Pancreas (tissue), 10 donors: ENCODE data around the gene DYNC1H1. TPM values are rescaled to one million over a fixed set of nuclear protein-coding genes. Genes with fewer than 3 reads are reported as not detected.

Source experiments
- ATAC-seq, 4 donors: fragments of 200-7000 bp; cut with Tn5 transposase; one replicate each; pipeline versions ENCODE4 v1.8.0 to v1.9.1; 2020; ENCODE audit warnings: mild to moderate bottlenecking in 4 of 4, moderate library complexity in 4 of 4
- DNase-seq, 6 donors: peaks; one replicate each; pipeline ENCODE4 v3.0.0-alpha.2; 2020
- FAIRE-seq: peaks from 2 replicates; lab custom pipeline; 2012; peaks lifted over from hg19 to GRCh38; lab: Jason Lieb, UNC
- H3K27ac ChIP-seq, 4 donors: fragments of 200-600 bp; sonication (generic); 1 replicate in 3 of 4; 2 replicates in 1 of 4; pipeline versions ENCODE4 v1.5.0 to v1.8.0; 2020
- H3K27me3 ChIP-seq, 4 donors: fragments of 200-600 bp; one replicate each; pipeline ENCODE4 v1.8.0; 2021
- H3K36me3 ChIP-seq, 3 donors: fragments of 200-600 bp; sonication (generic) in 1 of 3; one replicate each; pipeline versions ENCODE4 v1.5.0 to v1.8.0; 2020 to 2021
- H3K4me1 ChIP-seq, 3 donors: fragments of 200-600 bp; one replicate each; pipeline ENCODE4 v1.8.0; 2021
- H3K4me3 ChIP-seq, 4 donors: fragments of 200-600 bp; sonication (generic) in 2 of 4; one replicate each; pipeline versions ENCODE4 v1.5.0 to v1.8.0; 2020 to 2021
- H3K9me3 ChIP-seq, 4 donors: fragments of 200-600 bp; one replicate each; pipeline ENCODE4 v1.8.0; 2021
- CTCF ChIP-seq, 4 donors: fragments of 200-600 bp; sonication (generic) in 3 of 4; IDR thresholded peaks; one replicate each; pipeline versions ENCODE4 v1.5.0 to v1.8.0; 2021; ENCODE audit warnings: antibody characterized with exemption in 4 of 4
- WGBS, 2 donors: extraction: QIAGEN DNeasy Blood & Tissue Kit; methylation state at CpG; one replicate each; pipeline ENCODE4 v1.1.7; 2013; 5-methylcytosine and 5-hydroxymethylcytosine counted together
- intact Hi-C, 3 donors: fragments of 100-400 bp; cut with DNase I; formaldehyde crosslinking; loops; one replicate each; pipeline versions ENCODE4 v1.11.1 to v1.14.2; 2022
- polyA plus RNA-seq, 2 donors: library from polyadenylated mRNA; stranded (reverse); fragments of 200-250 nt; gene quantifications; one replicate each; pipeline ENCODE4 v1.2.3, GENCODE V29; 2013
- total RNA-seq, 6 donors: library from RNA; stranded (reverse); fragmentation: NEBNext Ultra II Directional in 4 of 6; extraction: Animal tissue kit (Norgen Biotek cat#: 25700) in 4 of 6; gene quantifications; one replicate each; pipeline versions ENCODE4 v1.2.1 to v1.2.4, GENCODE V29; 2021 to 2023
- donor health status: healthy with polysubstance abuse.
- donor health status: DM: no; HTN: no; CAD: no; lungs with moderate emphysema.
- donor health status: DM: no; HTN: no; CAD: no.
- donor health status: control.
- donor health status: control.
- donor health status: Bipolar disorder and iron deficiency.
- donor health status: DM: yes; HTN: yes; CAD: no.
- donor health status: DM: no; HTN: no; CAD: no.
- donor health status: DM: no; HTN: no; CAD: no.
- donor health status: DM: yes; HTN: yes; CAD: no.

The DYNC1H1 gene
- total and polyA plus RNA-seq, 8 donors, result 95.7 to 215 (median 132) TPM

GRCh38 chr14:101991352-101991751 is 27.0 kb downstream of the DYNC1H1 start:
- DNase-seq (no peak), ATAC-seq (no peak), FAIRE-seq (no peak)
- no peak overlapping the region for H3K27ac ChIP-seq
- no peak for TF ChIP-seq CTCF (IDR thresholded peaks at IDR 0.05)
- peaks cover 4 to 95% (median 69%) of the 10 kb centered on the region in 3 donors for H3K36me3 ChIP-seq
- intact Hi-C loops, result no loop called here
- 87 to 88% methylated on average over 5 of the region's 5 CpGs for WGBS, 2 donors
- no peaks in the 10 kb centered on the region for H3K27me3 ChIP-seq
- no peaks in the 10 kb centered on the region for H3K9me3 ChIP-seq
- H3K4me3 ChIP-seq, result no peak overlapping the region
- no peaks in the 10 kb centered on the region for H3K4me1 ChIP-seq

GRCh38 chr14:101992708-101993107 is 28.3 kb downstream of the DYNC1H1 start:
- Histone ChIP-seq H3K27ac (no peak overlapping the region), H3K4me3 (no peak overlapping the region), H3K4me1 (no peaks in the 10 kb centered on the region), H3K27me3 (no peaks in the 10 kb centered on the region), H3K9me3 (no peaks in the 10 kb centered on the region), H3K36me3 (peaks cover 0 to 87% (median 65%) of the 10 kb centered on the region in 3 donors)
- no peak for DNase-seq
- WGBS, 2 donors, result 91 to 92% methylated on average over 7 of the region's 7 CpGs
- no peak for FAIRE-seq
- no peak for ATAC-seq
- no peak for TF ChIP-seq CTCF (IDR thresholded peaks at IDR 0.05)
- intact Hi-C loops, result no loop called here

- H3K4me1 ChIP-seq, result no peaks in the 10 kb centered on the region
- DNase-seq (no peak), ATAC-seq (no peak), FAIRE-seq (no peak)
- no peaks in the 10 kb centered on the region for H3K27me3 ChIP-seq
- intact Hi-C loops, result no loop called here
- no peak overlapping the region for H3K4me3 ChIP-seq
- 90 to 94% methylated on average over 18 of the region's 18 CpGs for WGBS, 2 donors
- TF ChIP-seq CTCF (IDR thresholded peaks at IDR 0.05), result no peak
- H3K36me3 ChIP-seq, result peaks cover 2 to 83% (median 60%) of the 10 kb centered on the region in 3 donors
- no peaks in the 10 kb centered on the region for H3K9me3 ChIP-seq
- no peak overlapping the region for H3K27ac ChIP-seq
Observed at GRCh38 chr14:101997429-101998336, 33.3 kb downstream of the DYNC1H1 start.

- WGBS, 2 donors, result 84 to 87% methylated on average over 12 of the region's 12 CpGs
- Histone ChIP-seq H3K4me3 (no peak overlapping the region), H3K27me3 (no peaks in the 10 kb centered on the region), H3K27ac (no peak overlapping the region), H3K36me3 (peaks cover 11 to 83% (median 48%) of the 10 kb centered on the region in 3 donors), H3K9me3 (no peaks in the 10 kb centered on the region), H3K4me1 (no peaks in the 10 kb centered on the region)
- ATAC-seq, result peak in 2 of 4 donors; percentile 64 to 71
- FAIRE-seq, result no peak
- intact Hi-C loops, result no loop called here
- no peak for TF ChIP-seq CTCF (IDR thresholded peaks at IDR 0.05)
- DNase-seq, result no peak
Observed at GRCh38 chr14:102000902-102001301, 36.5 kb downstream of the DYNC1H1 start.

- no peak for ATAC-seq
- no peak overlapping the region for H3K27ac ChIP-seq
- no peak overlapping the region for H3K4me3 ChIP-seq
- no peaks in the 10 kb centered on the region for H3K4me1 ChIP-seq
- no peak for TF ChIP-seq CTCF (IDR thresholded peaks at IDR 0.05)
- intact Hi-C loops, result no loop called here
- no peak for FAIRE-seq
- H3K36me3 ChIP-seq, result peaks cover 22 to 98% (median 56%) of the 10 kb centered on the region in 3 donors
- DNase-seq, result no peak
- no peaks in the 10 kb centered on the region for H3K27me3 ChIP-seq
- H3K9me3 ChIP-seq, result no peaks in the 10 kb centered on the region
- 94 to 96% methylated on average over 9 of the region's 9 CpGs for WGBS, 2 donors
Observed at GRCh38 chr14:102005336-102005735, 41.0 kb downstream of the DYNC1H1 start.
